Measurements from ENCODE around the gene MLLT6. TPM values are rescaled to one million over a fixed set of nuclear protein-coding genes. Genes with fewer than 3 reads are reported as not detected.
A peak's percentile ranks its signal among the peaks of the same experiment; 100 is the strongest.

Gene MLLT6
- total RNA-seq, 6 experiments from 2014 or later: 10.1 to 30.9 (median 25.6) TPM

DNA sequence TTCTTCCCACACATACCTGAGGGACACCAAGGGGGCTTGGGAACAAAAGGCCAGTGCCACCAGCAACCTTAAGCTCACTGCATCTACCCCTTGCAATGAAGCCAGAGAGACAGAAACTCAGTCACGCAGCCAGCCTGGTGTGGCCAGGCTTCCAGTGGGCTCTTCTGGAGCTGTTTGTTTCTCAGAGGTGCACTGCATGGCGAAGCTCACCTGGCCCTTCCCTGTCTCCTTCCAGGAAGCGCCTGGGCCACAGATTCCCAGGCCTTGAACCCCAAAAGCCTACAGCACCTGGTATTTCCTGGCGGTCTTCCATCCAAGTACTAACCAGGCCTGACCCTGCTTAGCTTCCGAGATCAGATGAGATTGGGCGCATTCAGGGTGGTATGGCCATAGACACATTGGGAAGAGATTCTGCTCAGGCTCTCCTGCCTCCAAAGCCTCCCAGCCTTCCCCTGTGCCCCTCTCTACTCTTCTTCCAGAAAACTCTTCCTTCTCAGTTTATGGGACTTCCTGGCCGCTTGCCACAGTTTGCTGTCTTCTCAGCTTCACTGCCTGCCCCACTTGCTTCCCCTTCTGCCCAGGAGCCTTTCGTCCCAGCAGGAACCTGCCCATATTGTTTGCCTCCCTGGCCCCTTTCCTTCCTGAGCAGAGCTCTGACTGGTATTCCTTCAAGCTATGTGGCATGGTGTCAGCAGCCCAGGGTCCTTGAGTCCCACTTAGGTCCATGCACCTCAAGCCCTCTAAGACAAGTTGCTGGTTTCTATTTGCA is 26.6 kb downstream of the MLLT6 start:
- DNase-seq (peak in 1 of 3 donors; percentile 45), ATAC-seq (no peak)
- Histone ChIP-seq H3K4me3 (peak overlapping the region; percentile 76 to 89 (median 88)), H3K36me3 (peaks cover 0 to 9% (median 2%) of the 10 kb centered on the region in 4 donors), H3K27ac (peak overlapping the region in 2 of 3 donors; percentile 84 to 89), H3K4me1 (peaks cover 0 to 27% (median 14%) of the 10 kb centered on the region in 4 donors), H3K9me3 (no peaks in the 10 kb centered on the region), H3K27me3 (no peaks in the 10 kb centered on the region)
- no peak for TF ChIP-seq POLR2A (IDR thresholded peaks at IDR 0.05)
- TF ChIP-seq, protein P1, sequence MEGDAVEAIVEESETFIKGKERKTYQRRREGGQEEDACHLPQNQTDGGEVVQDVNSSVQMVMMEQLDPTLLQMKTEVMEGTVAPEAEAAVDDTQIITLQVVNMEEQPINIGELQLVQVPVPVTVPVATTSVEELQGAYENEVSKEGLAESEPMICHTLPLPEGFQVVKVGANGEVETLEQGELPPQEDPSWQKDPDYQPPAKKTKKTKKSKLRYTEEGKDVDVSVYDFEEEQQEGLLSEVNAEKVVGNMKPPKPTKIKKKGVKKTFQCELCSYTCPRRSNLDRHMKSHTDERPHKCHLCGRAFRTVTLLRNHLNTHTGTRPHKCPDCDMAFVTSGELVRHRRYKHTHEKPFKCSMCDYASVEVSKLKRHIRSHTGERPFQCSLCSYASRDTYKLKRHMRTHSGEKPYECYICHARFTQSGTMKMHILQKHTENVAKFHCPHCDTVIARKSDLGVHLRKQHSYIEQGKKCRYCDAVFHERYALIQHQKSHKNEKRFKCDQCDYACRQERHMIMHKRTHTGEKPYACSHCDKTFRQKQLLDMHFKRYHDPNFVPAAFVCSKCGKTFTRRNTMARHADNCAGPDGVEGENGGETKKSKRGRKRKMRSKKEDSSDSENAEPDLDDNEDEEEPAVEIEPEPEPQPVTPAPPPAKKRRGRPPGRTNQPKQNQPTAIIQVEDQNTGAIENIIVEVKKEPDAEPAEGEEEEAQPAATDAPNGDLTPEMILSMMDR (IDR thresholded peaks at IDR 0.05): no peak
- intact Hi-C loops (cut with DNase I): loop anchor here in 1 of 2 donors (5.0 kb wide), 1 partner anchor 49 kb away; no protein-coding TSS in a partner anchor
- WGBS (ENCODE audit: insufficient coverage, low coverage, low lambda C conversion rate, missing lambda C conversion rate): 35% methylated on average over 4 of the region's 8 CpGs

DNA sequence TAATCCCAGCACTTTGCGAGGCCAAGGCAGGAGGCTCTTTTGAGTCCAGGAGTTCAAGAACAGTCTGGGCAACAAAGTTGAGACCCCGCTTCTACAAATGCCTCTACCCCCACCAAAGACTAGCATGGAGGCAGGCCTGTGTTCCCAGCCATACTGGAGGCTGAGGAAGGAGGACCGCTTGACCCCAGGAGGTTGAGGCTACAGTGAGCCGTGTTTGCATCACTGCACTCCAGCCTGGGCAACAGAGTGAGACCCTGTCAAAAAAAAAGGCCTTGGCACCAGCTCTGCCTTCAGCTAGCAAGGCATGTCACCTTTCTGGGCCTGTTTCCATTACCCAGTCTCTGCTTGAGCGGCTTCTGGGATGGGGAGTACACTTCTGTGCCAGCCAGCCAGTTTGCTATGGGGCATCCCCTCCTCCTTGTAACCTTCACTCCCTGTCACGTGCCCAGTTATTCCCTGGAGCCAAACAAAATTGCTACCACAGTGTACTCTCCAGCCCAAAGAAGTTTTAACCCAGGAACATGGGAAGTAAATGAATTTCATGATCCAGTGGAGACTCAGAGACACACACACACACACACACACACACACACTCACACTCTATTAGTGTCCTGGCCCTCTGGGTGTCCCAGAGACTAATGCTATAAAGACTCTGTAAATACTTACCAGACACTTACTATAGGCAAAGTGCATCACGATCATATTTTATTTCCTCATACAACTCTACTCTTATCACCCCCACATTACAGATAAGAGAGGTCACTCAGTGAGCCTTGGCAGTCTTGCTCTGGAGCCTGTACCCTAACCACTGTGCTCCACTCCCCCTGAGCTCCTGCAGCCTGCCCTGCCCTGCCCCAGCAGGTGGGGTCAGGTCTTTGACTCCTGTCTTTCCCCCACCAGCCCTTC is 27.6 kb downstream of the MLLT6 start:
- WGBS (ENCODE audit: insufficient coverage, low coverage, low lambda C conversion rate, missing lambda C conversion rate): 52% methylated on average over 4 of the region's 7 CpGs
- no peak overlapping the region for H3K4me3 ChIP-seq
- DNase-seq (peak in 2 of 3 donors; percentile 81 to 91), ATAC-seq (peak; percentile 13 to 60 (median 50))
- intact Hi-C loops (cut with DNase I): loop anchor here in 1 of 2 donors (5.0 kb wide), 1 partner anchor 50 kb away; no protein-coding TSS in a partner anchor
- H3K9me3 ChIP-seq: no peaks in the 10 kb centered on the region
- H3K4me1 ChIP-seq: peaks cover 0 to 27% (median 14%) of the 10 kb centered on the region in 4 donors
- H3K36me3 ChIP-seq: peaks cover 0 to 9% (median 2%) of the 10 kb centered on the region in 4 donors
- no peaks in the 10 kb centered on the region for H3K27me3 ChIP-seq
- no peak for TF ChIP-seq POLR2A (IDR thresholded peaks at IDR 0.05)
- TF ChIP-seq, protein P1 (IDR thresholded peaks at IDR 0.05): no peak
- peak overlapping the region in 2 of 3 donors; percentile 84 to 89 for H3K27ac ChIP-seq

DNA sequence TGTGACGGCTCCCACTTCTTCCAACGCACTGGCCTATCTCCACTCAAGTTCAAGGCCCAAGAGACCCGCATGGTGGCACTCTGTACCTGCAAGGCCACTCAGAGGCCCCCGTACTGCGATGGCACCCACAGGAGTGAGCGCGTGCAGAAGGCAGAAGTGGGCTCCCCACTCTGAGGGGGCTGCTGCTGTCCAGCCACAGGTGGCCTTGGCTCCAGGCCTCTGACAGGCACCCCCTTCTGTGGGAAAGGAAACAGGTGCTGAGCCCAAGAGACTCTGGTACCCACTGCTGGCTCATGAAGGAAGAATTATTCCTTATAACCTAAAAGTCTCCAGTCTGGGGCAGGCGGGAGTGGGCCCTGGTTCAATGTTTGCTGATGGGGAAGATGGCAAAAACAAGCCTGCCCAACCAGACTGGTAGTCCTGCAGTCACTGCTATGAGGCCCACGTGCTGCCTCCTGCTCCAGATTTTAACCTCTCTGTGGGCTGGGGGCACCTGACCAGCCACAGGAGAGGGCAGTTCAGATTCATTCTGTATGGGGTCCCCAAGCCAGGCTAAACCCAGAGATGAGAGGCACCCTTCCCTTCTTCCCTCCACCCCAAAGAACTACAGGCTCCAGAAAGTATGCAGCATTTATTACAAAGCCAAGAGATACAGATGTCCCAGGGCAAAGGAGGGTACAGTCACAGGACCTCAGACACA is 28.4 kb downstream of the MLLT6 start:
- no peaks in the 10 kb centered on the region for H3K27me3 ChIP-seq
- DNase-seq (no peak), ATAC-seq (no peak)
- peaks cover 0 to 27% (median 14%) of the 10 kb centered on the region in 4 donors for H3K4me1 ChIP-seq
- no peak overlapping the region for H3K4me3 ChIP-seq
- WGBS (ENCODE audit: insufficient coverage, low coverage, low lambda C conversion rate, missing lambda C conversion rate): 62% methylated on average over 2 of the region's 9 CpGs
- TF ChIP-seq POLR2A (IDR thresholded peaks at IDR 0.05): no peak
- TF ChIP-seq, protein P1 (IDR thresholded peaks at IDR 0.05): no peak
- intact Hi-C loops (cut with DNase I): loop anchor here in 1 of 2 donors (5.0 kb wide), 1 partner anchor 51 kb away; no protein-coding TSS in a partner anchor
- peak overlapping the region in 2 of 3 donors; percentile 27 to 36 for H3K27ac ChIP-seq
- H3K9me3 ChIP-seq: no peaks in the 10 kb centered on the region
- H3K36me3 ChIP-seq: peaks cover 0 to 9% (median 2%) of the 10 kb centered on the region in 4 donors

Measured in right lobe of liver (tissue), 6 donors.